ENCODE results near the gene BMPR2.
"Not testable (repeated sequence)": the region's sequence is repeated elsewhere in the genome, so short reads cannot be mapped to it uniquely, and the experiment has no call there.

BMPR2 gene

GRCh38 chr2:202496835-202497472 lies 120.8 kb downstream of the BMPR2 start:
- H3K4me1 Mint-ChIP-seq (ENCODE audit: low read depth); H3K27ac Mint-ChIP-seq; H3K9me3 Mint-ChIP-seq; H3K27me3 Mint-ChIP-seq; intact Hi-C loops (cut with micrococcal nuclease); H3K4me3 Mint-ChIP-seq: not testable (repeated sequence)
- H3K36me3 Mint-ChIP-seq (ENCODE audit: low read depth): peaks cover 37% of the 10 kb centered on the region

- Mint-ChIP-seq H3K36me3 (ENCODE audit: low read depth) (peaks cover 37% of the 10 kb centered on the region), H3K4me1 (ENCODE audit: low read depth) (peaks cover 10% of the 10 kb centered on the region)
- H3K27me3 Mint-ChIP-seq; H3K9me3 Mint-ChIP-seq; intact Hi-C loops (cut with micrococcal nuclease); H3K27ac Mint-ChIP-seq; H3K4me3 Mint-ChIP-seq: not testable (repeated sequence)
Measured at GRCh38 chr2:202497473-202497866, 121.3 kb downstream of the BMPR2 start.

GRCh38 chr2:202499841-202500240 lies 123.7 kb downstream of the BMPR2 start:
- intact Hi-C loops (cut with micrococcal nuclease); H3K27me3 Mint-ChIP-seq; H3K9me3 Mint-ChIP-seq; H3K27ac Mint-ChIP-seq; H3K4me3 Mint-ChIP-seq: not testable (repeated sequence)
- Mint-ChIP-seq H3K36me3 (ENCODE audit: low read depth) (peaks cover 51% of the 10 kb centered on the region), H3K4me1 (ENCODE audit: low read depth) (peaks cover 10% of the 10 kb centered on the region)

- H3K27me3 Mint-ChIP-seq; H3K27ac Mint-ChIP-seq; intact Hi-C loops (cut with micrococcal nuclease); H3K4me3 Mint-ChIP-seq; H3K9me3 Mint-ChIP-seq: not testable (repeated sequence)
- Mint-ChIP-seq H3K36me3 (ENCODE audit: low read depth) (peaks cover 31% of the 10 kb centered on the region), H3K4me1 (ENCODE audit: low read depth) (peaks cover 10% of the 10 kb centered on the region)
Measured at GRCh38 chr2:202503276-202503675, 127.1 kb downstream of the BMPR2 start.

- no peak overlapping the region for H3K4me3 Mint-ChIP-seq
- H3K27ac Mint-ChIP-seq: no peak overlapping the region
- H3K36me3 Mint-ChIP-seq (ENCODE audit: low read depth): peaks cover 19% of the 10 kb centered on the region
- no peaks in the 10 kb centered on the region for H3K27me3 Mint-ChIP-seq
- H3K9me3 Mint-ChIP-seq: no peaks in the 10 kb centered on the region
- intact Hi-C loops (cut with micrococcal nuclease): no loop called here
- H3K4me1 Mint-ChIP-seq (ENCODE audit: low read depth): no peaks in the 10 kb centered on the region
Measured at GRCh38 chr2:202508686-202509085, 132.6 kb downstream of the BMPR2 start.

GRCh38 chr2:202510911-202511310 lies 134.8 kb downstream of the BMPR2 start:
- no peaks in the 10 kb centered on the region for H3K27me3 Mint-ChIP-seq
- H3K9me3 Mint-ChIP-seq: no peaks in the 10 kb centered on the region
- H3K4me3 Mint-ChIP-seq: no peak overlapping the region
- no peaks in the 10 kb centered on the region for H3K4me1 Mint-ChIP-seq (ENCODE audit: low read depth)
- no peak overlapping the region for H3K27ac Mint-ChIP-seq
- intact Hi-C loops (cut with micrococcal nuclease): no loop called here
- peaks cover 18% of the 10 kb centered on the region for H3K36me3 Mint-ChIP-seq (ENCODE audit: low read depth)

- H3K4me1 Mint-ChIP-seq (ENCODE audit: low read depth): no peaks in the 10 kb centered on the region
- intact Hi-C loops (cut with micrococcal nuclease): no loop called here
- H3K4me3 Mint-ChIP-seq: no peak overlapping the region
- H3K27ac Mint-ChIP-seq: no peak overlapping the region
- no peaks in the 10 kb centered on the region for H3K9me3 Mint-ChIP-seq
- H3K27me3 Mint-ChIP-seq: no peaks in the 10 kb centered on the region
- H3K36me3 Mint-ChIP-seq (ENCODE audit: low read depth): peaks cover 18% of the 10 kb centered on the region
Measured at GRCh38 chr2:202512176-202512575, 136.0 kb downstream of the BMPR2 start.

- Mint-ChIP-seq H3K4me3 (no peak overlapping the region), H3K27me3 (no peaks in the 10 kb centered on the region), H3K4me1 (ENCODE audit: low read depth) (no peaks in the 10 kb centered on the region), H3K9me3 (no peaks in the 10 kb centered on the region), H3K27ac (no peak overlapping the region), H3K36me3 (ENCODE audit: low read depth) (peaks cover 35% of the 10 kb centered on the region)
- intact Hi-C loops (cut with micrococcal nuclease): no loop called here
Measured at GRCh38 chr2:202514732-202515131, 138.6 kb downstream of the BMPR2 start.

- no peak overlapping the region for H3K27ac Mint-ChIP-seq
- no peaks in the 10 kb centered on the region for H3K4me1 Mint-ChIP-seq (ENCODE audit: low read depth)
- intact Hi-C loops (cut with micrococcal nuclease): no loop called here
- H3K4me3 Mint-ChIP-seq: no peak overlapping the region
- H3K36me3 Mint-ChIP-seq (ENCODE audit: low read depth): peaks cover 62% of the 10 kb centered on the region
- H3K27me3 Mint-ChIP-seq: no peaks in the 10 kb centered on the region
- no peaks in the 10 kb centered on the region for H3K9me3 Mint-ChIP-seq
Measured at GRCh38 chr2:202519453-202519852, 143.3 kb downstream of the BMPR2 start.

- H3K36me3 Mint-ChIP-seq (ENCODE audit: low read depth): peaks cover 65% of the 10 kb centered on the region
- intact Hi-C loops (cut with micrococcal nuclease): no loop called here
- no peak overlapping the region for H3K27ac Mint-ChIP-seq
- no peak overlapping the region for H3K4me3 Mint-ChIP-seq
- H3K27me3 Mint-ChIP-seq: no peaks in the 10 kb centered on the region
- no peaks in the 10 kb centered on the region for H3K4me1 Mint-ChIP-seq (ENCODE audit: low read depth)
- H3K9me3 Mint-ChIP-seq: no peaks in the 10 kb centered on the region
Measured at GRCh38 chr2:202521470-202521869, 145.3 kb downstream of the BMPR2 start.

GRCh38 chr2:202529389-202529788 lies 153.3 kb downstream of the BMPR2 start:
- Mint-ChIP-seq H3K36me3 (ENCODE audit: low read depth) (peaks cover 33% of the 10 kb centered on the region), H3K4me1 (ENCODE audit: low read depth) (no peaks in the 10 kb centered on the region), H3K27ac (no peak overlapping the region), H3K27me3 (no peaks in the 10 kb centered on the region), H3K4me3 (no peak overlapping the region), H3K9me3 (no peaks in the 10 kb centered on the region)
- intact Hi-C loops (cut with micrococcal nuclease): no loop called here

GRCh38 chr2:202530038-202530437 lies 153.9 kb downstream of the BMPR2 start:
- no peaks in the 10 kb centered on the region for H3K9me3 Mint-ChIP-seq
- intact Hi-C loops (cut with micrococcal nuclease): no loop called here
- peaks cover 33% of the 10 kb centered on the region for H3K36me3 Mint-ChIP-seq (ENCODE audit: low read depth)
- no peak overlapping the region for H3K27ac Mint-ChIP-seq
- H3K4me1 Mint-ChIP-seq (ENCODE audit: low read depth): no peaks in the 10 kb centered on the region
- H3K4me3 Mint-ChIP-seq: no peak overlapping the region
- H3K27me3 Mint-ChIP-seq: no peaks in the 10 kb centered on the region

- H3K27ac Mint-ChIP-seq; H3K27me3 Mint-ChIP-seq; intact Hi-C loops (cut with micrococcal nuclease); H3K9me3 Mint-ChIP-seq; H3K4me3 Mint-ChIP-seq: not testable (repeated sequence)
- peaks cover 32% of the 10 kb centered on the region for H3K36me3 Mint-ChIP-seq (ENCODE audit: low read depth)
- H3K4me1 Mint-ChIP-seq (ENCODE audit: low read depth): peaks cover 20% of the 10 kb centered on the region
Measured at GRCh38 chr2:202535290-202535689, 159.2 kb downstream of the BMPR2 start.

- H3K4me3 Mint-ChIP-seq: no peak overlapping the region
- no peaks in the 10 kb centered on the region for H3K27me3 Mint-ChIP-seq
- H3K36me3 Mint-ChIP-seq (ENCODE audit: low read depth): peaks cover 18% of the 10 kb centered on the region
- intact Hi-C loops (cut with micrococcal nuclease): no loop called here
- H3K27ac Mint-ChIP-seq: no peak overlapping the region
- H3K9me3 Mint-ChIP-seq: no peaks in the 10 kb centered on the region
- peaks cover 20% of the 10 kb centered on the region for H3K4me1 Mint-ChIP-seq (ENCODE audit: low read depth)
Measured at GRCh38 chr2:202541137-202541536, 165.0 kb downstream of the BMPR2 start.

- intact Hi-C loops (cut with micrococcal nuclease): no loop called here
- peaks cover 20% of the 10 kb centered on the region for H3K36me3 Mint-ChIP-seq (ENCODE audit: low read depth)
- peaks cover 20% of the 10 kb centered on the region for H3K4me1 Mint-ChIP-seq (ENCODE audit: low read depth)
- H3K27me3 Mint-ChIP-seq: no peaks in the 10 kb centered on the region
- H3K4me3 Mint-ChIP-seq: no peak overlapping the region
- H3K27ac Mint-ChIP-seq: no peak overlapping the region
- H3K9me3 Mint-ChIP-seq: no peaks in the 10 kb centered on the region
Measured at GRCh38 chr2:202542142-202542541, 166.0 kb downstream of the BMPR2 start.

Measured in dendritic cell treated with granulocyte-macrophage colony-stimulating factor and Interleukin-4, amounts not matched to agents 40 ng/mL and 50 ng/mL, for 4 days (primary cell).